GM18520 (cell line): ENCODE data around the gene PRCC.
"Not testable (repeated sequence)": the region's sequence is repeated elsewhere in the genome, so short reads cannot be mapped to it uniquely, and the experiment has no call there.

Experiments
- ATAC-seq: cut with Tn5 transposase; IDR thresholded peaks from one replicate; pipeline ENCODE4 v1.9.1; 2021; ENCODE audit not compliant: unreplicated experiment

Gene PRCC

GRCh38 chr1:156760092-156760795 lies 7.1 kb upstream of the PRCC start:
- ATAC-seq: no peak

- no peak for ATAC-seq
Measured at GRCh38 chr1:156760796-156761104, 6.6 kb upstream of the PRCC start.

DNA sequence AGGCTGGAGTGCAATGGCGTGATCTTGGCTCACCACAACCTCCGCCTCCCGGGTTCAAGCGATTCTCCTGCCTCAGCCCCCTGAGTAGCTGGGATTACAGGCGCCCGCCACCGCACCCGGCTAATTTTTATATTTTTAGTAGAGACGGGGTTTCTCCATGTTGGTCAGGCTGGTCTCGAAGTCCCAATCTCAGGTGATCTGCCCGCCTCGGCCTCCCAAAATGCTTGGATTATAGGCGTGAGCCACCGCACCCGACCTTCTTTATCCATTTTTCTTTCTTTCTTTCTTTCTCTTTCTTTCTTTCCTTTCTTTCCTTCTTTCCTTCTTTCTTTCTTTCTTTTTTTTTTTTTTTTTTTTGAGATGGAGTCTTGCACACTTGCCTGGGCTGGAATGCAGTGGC lies 2.2 kb upstream of the PRCC start:
- not testable (repeated sequence) for ATAC-seq

DNA sequence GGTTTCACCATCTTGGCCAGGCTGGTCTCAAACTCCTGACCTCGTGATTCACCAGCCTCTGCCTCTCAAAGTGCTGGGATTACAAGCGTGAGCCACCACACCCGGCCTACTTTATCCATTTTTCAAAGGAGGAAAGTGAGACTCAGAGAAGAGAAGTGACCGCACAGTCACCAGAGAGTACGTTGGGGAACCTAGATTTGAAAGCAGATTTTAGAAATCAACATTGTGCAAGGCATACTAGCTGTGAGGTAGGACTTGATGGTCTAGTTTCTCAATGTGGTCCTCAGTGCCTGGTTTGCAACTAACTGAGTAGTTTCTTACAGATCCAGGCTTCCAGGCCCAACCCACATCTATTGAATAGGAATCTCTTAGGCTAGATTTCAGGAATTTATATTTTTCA lies 1.7 kb upstream of the PRCC start:
- no peak for ATAC-seq

- ATAC-seq: peak; percentile 1
Measured at GRCh38 chr1:156766298-156767100, 836 bp upstream of the PRCC start.

DNA sequence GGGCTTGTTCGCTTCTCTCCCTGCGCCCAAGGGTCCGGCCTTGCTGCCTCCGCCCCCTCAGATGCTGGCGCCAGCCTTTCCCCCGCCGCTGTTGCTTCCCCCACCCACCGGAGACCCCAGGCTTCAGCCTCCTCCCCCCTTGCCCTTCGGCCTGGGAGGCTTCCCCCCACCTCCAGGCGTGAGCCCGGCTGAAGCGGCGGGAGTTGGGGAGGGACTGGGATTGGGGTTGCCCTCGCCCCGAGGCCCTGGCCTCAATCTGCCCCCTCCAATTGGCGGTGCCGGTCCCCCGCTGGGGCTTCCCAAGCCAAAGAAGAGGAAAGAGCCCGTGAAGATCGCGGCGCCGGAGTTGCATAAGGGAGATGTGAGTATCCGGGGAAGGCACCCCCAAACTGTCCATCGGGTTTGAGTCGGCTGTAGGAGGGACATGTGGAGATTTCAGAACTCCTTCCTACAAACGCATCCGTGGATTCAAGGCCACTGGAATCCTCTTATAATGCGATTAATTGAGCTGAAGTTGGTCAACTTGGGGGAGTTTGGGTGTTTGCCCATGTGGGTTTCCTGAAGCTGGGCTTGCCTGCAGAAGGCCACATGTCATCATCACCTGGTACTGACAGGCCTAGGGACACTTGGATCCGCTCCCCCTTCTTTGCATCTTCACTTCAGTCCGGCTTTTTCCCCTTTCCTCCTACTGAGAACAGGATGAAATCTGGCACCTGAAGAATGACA lies 707 bp downstream of the PRCC start:
- ATAC-seq: no peak

- no peak for ATAC-seq
Measured at GRCh38 chr1:156768610-156769295, 1.4 kb downstream of the PRCC start.

DNA sequence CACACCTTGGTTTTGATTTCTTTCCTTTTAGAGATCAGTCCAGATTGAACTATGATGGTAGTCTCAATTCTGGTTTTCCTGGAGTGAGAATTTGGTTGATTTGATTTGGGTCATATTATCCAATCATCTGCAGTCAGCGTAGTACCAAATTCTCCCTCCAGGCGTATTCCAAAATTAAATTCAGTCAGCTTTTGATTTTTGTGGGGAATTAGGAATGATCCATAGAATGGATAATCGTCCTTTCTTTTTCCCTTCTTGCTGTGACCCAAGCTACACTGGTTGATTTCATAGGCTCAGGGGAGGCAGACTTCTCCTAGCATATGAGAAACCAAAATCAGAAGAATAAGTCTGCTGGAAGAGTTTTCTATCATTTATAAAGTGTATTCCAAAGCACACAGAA lies 4.9 kb downstream of the PRCC start:
- no peak for ATAC-seq

- ATAC-seq: no peak
Measured at GRCh38 chr1:156772728-156773497, 5.6 kb downstream of the PRCC start.

DNA sequence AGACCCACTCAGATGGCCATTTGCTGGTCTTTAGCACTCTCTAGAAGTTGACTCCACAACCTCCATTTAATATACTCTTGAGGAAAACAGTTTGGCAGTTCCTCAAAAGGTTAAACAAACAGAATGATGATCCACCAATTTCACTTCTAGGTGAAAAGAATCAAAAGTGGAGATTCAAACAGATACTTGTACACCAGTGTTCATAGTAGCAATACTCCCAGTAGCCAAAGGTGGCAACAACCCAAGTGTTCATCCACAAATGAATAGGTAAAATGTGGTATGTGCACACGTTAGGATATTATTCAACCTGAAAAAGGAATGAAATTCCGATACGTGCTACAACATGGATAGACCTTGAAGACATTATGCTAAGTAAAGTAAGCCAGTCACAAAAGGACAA lies 6.3 kb downstream of the PRCC start:
- ATAC-seq: no peak

GRCh38 chr1:156775799-156776198 lies 8.5 kb downstream of the PRCC start:
- no peak for ATAC-seq

DNA sequence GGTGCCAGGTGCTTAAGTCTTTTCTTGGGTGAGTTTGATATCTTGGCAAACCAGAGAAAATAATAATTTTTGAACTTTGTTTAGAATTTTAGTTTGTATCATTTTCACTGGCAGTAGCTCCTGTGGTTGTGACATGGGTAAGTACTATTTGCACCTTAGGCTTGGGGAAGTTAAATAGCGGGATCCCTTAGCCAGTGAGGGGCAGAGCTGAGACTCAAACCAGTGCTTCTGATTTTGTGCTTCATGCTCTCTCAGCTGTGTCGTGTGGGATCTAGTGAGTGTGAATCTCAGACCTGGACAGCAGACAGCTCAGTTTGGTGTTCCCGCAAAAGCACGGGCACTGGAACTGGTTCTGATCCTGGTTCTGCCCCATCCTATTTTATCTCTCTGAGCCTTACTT lies 9.6 kb downstream of the PRCC start:
- ATAC-seq: no peak

GRCh38 chr1:156777573-156777972 lies 10.2 kb downstream of the PRCC start:
- no peak for ATAC-seq

GRCh38 chr1:156781585-156782186 lies 14.4 kb downstream of the PRCC start:
- ATAC-seq: no peak

GRCh38 chr1:156785458-156785857 lies 18.1 kb downstream of the PRCC start:
- no peak for ATAC-seq

GRCh38 chr1:156786640-156787039 lies 19.3 kb downstream of the PRCC start:
- no peak for ATAC-seq

DNA sequence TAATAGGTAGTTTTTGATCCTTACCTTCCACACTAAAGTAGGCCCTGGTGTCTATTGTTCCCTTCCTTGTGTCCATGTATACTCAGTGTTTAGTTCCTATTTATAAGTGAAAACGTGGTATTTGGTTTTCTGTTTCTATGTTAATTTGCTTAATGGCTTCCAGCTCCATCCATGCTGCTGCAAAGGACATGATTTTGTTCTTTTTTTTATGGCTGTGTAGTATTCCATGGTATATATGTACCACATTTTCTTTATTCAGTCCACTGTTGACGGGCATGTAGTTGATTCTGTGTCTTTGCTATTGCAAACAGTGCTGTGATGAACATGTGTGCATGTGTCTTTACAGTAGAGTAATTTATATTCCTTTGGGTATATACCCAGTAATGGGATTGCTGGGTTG lies 20.8 kb downstream of the PRCC start:
- no peak for ATAC-seq

DNA sequence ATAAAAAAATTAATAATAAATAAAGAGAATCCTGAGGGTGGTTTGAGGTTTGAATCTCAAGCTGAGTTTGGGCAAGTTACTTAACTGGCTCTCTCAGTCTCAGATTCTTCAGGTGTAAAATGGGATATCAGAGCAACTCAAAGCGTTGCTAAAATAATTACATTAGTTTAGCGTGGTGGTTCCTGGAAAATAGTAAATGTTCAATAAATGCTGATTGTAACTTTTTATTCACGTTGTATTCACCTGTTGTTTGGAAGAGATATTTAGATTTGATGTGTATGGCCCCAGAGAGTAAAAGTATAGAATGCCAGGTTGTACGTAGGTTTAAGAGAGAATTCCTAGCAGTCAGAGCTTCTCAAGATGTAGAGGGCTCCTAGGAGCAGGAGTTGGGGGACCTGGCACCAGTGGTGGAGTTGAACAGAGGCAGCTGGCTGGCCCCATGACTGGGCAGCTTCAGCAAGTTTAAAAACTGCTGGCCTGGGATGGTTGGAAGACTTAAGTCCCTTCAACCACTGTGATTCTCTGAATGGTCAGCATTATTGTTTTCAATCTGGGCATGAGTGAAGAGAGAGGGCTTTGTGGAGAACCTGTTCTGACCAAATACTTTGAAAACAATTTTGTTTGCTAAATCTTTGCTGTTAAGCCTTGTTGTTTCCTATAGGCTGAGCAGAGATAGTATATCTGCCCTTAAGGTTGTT lies 22.4 kb downstream of the PRCC start:
- ATAC-seq: no peak

- no peak for ATAC-seq
Measured at GRCh38 chr1:156794506-156795373, 27.4 kb downstream of the PRCC start.
